ENCODE measurements around the gene PAFAH1B2.

The PAFAH1B2 gene

DNA sequence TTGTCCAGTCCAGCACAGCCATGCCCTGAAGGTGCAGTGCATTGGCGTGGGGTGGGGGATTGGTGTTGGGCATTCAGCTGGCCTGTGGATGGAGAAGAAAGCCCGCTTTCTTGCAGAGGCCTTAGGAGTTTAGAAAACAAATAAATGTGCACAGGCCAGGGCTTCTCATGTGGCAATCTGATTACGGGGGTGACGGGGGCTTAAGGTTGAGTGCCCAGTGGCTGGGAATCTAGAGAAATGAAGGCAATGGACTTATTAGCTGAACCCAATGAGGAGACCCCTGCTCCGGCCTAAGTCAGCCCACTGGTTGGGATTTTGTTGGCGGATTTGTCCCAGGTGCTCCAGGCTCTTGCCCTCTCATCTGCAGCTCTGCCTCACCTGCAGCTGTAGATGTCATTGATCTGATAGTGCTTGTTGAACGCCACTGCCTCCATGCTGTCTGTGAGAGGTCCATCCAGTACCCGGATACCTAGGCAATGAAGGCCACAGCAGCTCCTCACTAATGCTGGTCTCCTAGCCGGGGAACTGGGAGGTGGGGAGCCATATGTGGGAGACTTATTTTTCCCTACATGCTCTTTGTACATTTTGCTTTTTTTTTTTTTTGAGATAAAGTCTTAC is 81.6 kb downstream of the PAFAH1B2 start:
- H3K9ac ChIP-seq (ENCODE audit: low read length in 5 of 5), result peak overlapping the region in 1 of 5 donors; percentile 16
- no peak overlapping the region for H3K27ac ChIP-seq (ENCODE audit: low read depth, low read length)
- peaks cover 0 to 72% (median 54%) of the 10 kb centered on the region in 5 donors for H3K36me3 ChIP-seq (ENCODE audit: control insufficient read depth in 5 of 5, insufficient read depth in 5 of 5, low read length in 5 of 5)
- H3K4me3 ChIP-seq (ENCODE audit: low read depth in 1 of 5, low read length in 5 of 5), result no peak overlapping the region
- H3K9me3 ChIP-seq (ENCODE audit: control insufficient read depth in 5 of 5, low read length in 5 of 5), result no peaks in the 10 kb centered on the region
- H3K27me3 ChIP-seq (ENCODE audit: control insufficient read depth in 5 of 5, insufficient read depth in 4 of 5, low read length in 5 of 5), result no peaks in the 10 kb centered on the region
- peaks cover 15 to 29% (median 26%) of the 10 kb centered on the region in 5 donors for H3K4me1 ChIP-seq (ENCODE audit: control insufficient read depth in 5 of 5, insufficient read depth in 5 of 5, low read length in 5 of 5)

Measured in subcutaneous abdominal adipose tissue (tissue), 5 donors.